Central memory CD8-positive, alpha-beta T cell (primary cell): ENCODE results near the gene IBSP.

ENCODE experiments used
- ATAC-seq: fragments of 150-1000 bp; cut with Tn5 transposase; replicated peaks from 2 replicates; pipeline ENCODE4 v1.10.0; 2022; ENCODE audit warnings: mild to moderate bottlenecking, moderate FRiP score, moderate number of reproducible peaks; ENCODE audit not compliant: poor library complexity, severe bottlenecking; ENCODE audit errors: extremely low read depth
- DNase-seq, 2 donors: peaks; one replicate each; pipeline ENCODE4 v3.0.0; 2021; ENCODE audit warnings: low spot score in 2 of 2
- H3K27ac Mint-ChIP-seq: one replicate; pipeline ENCODE4 v1.8.0; 2022; ENCODE audit warnings: low read depth, mild to moderate bottlenecking, moderate library complexity, mixed read lengths
- H3K27me3 Mint-ChIP-seq: one replicate; pipeline ENCODE4 v1.8.0; 2022; ENCODE audit warnings: mixed read lengths
- H3K36me3 Mint-ChIP-seq: one replicate; pipeline ENCODE4 v1.8.0; 2022; ENCODE audit warnings: mild to moderate bottlenecking, moderate library complexity, mixed read lengths; ENCODE audit not compliant: insufficient read depth
- H3K4me1 Mint-ChIP-seq: one replicate; pipeline ENCODE4 v1.8.0; 2022; ENCODE audit warnings: mixed read lengths
- H3K4me3 Mint-ChIP-seq: one replicate; pipeline ENCODE4 v1.8.0; 2022; ENCODE audit warnings: mild to moderate bottlenecking, moderate library complexity, mixed read lengths
- H3K9me3 Mint-ChIP-seq: one replicate; pipeline ENCODE4 v1.8.0; 2022; ENCODE audit warnings: mixed read lengths

The IBSP gene

DNA sequence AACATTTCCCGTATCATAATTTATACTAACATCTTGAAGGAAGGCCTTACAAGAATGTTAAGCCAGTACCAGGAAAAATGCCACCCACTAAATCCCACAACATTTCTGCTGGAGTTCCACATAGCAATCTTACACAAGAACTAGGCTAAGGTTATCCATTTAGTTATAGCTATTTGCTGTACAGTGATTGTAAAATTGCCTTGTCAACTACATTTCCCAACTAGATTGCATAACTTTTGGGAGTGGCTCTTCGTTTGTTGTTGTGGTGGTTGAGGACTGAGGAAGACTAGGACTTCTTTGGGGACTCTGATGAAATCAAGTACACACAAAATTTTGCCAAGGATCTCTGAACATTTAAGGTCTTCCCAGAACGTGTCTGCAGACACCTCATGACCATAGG is 8.0 kb downstream of the IBSP start:
- Mint-ChIP-seq H3K27me3 (no peaks in the 10 kb centered on the region), H3K4me3 (no peak overlapping the region), H3K4me1 (no peaks in the 10 kb centered on the region), H3K36me3 (no peaks in the 10 kb centered on the region), H3K9me3 (peaks cover 7% of the 10 kb centered on the region), H3K27ac (no peak overlapping the region)
- DNase-seq, result no peak
- ATAC-seq, result no peak

DNA sequence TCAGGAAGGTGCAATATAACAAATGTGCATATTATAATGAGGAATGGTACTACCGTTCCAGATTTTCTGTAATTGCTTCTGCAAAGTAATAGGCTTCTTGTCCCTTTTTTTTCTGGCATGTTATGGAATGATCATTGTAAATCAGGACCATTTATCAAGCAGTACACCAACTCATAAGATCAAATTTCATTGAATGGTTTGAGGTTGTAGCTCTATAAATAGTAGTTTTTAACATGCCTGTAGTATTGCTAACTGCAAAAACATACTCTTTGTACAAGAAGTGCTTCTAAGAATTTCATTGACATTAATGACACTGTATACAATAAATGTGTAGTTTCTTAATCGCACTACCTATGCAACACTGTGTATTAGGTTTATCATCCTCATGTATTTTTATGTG is 12.6 kb downstream of the IBSP start:
- H3K27ac Mint-ChIP-seq, result no peak overlapping the region
- no peak for ATAC-seq
- H3K36me3 Mint-ChIP-seq, result no peaks in the 10 kb centered on the region
- no peaks in the 10 kb centered on the region for H3K4me1 Mint-ChIP-seq
- no peak for DNase-seq
- H3K9me3 Mint-ChIP-seq, result peaks cover 7% of the 10 kb centered on the region
- no peaks in the 10 kb centered on the region for H3K27me3 Mint-ChIP-seq
- no peak overlapping the region for H3K4me3 Mint-ChIP-seq

DNA sequence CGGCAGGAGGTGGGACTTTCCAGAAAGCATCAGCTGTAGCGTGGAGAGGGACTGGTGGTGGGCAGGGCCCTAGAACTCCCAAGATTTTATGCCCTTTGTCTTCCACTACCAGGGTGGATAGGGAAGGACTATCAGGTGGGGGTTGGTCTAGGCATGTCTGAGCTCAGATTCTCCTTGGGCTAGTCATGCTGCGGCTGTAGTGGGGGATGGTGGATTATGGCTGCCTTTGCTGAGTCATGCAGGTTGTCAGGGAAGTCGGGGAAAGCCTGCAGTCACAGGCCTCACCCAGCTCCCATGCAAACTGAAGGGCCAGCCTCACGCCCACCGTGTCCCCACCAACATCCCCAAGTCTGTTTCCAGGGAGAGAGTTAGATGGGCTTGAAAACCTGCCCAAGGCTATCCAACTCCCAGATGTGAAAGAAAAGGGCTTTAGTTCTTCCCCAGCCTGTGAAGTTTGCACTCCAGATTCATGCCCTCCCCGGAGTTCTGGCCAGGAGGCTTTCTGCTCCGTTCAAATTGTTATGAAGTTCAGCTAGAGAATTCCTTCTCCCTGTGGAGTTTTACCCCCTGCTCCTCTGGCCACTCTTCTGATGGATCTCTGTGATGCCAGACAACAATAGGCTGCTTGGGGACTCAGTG is 20.0 kb downstream of the IBSP start:
- no peak overlapping the region for H3K4me3 Mint-ChIP-seq
- no peak for DNase-seq
- H3K27ac Mint-ChIP-seq, result no peak overlapping the region

DNA sequence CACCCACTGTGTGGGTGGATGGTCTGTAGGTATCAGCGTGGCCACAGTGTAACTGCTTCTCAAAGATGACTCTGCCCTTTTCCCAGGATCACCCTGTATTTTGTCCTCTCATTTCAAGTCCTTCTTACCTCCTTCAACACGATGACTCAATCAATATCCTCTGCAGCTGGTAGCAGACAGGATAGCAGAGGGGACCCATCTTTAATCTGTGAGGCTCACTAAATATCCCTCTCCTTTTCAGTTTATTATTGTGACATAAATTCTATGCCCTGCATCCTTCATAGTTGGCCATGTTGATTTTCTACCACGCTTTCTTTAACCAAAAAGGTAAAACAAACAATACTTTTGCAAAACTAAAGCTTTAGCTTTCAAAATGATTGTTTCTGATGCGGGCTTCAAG is 23.8 kb downstream of the IBSP start:
- DNase-seq, result no peak
- no peak overlapping the region for H3K4me3 Mint-ChIP-seq
- H3K27me3 Mint-ChIP-seq, result peaks cover 51% of the 10 kb centered on the region
- no peak for ATAC-seq
- no peak overlapping the region for H3K27ac Mint-ChIP-seq
- peaks cover 4% of the 10 kb centered on the region for H3K9me3 Mint-ChIP-seq
- no peaks in the 10 kb centered on the region for H3K36me3 Mint-ChIP-seq
- no peaks in the 10 kb centered on the region for H3K4me1 Mint-ChIP-seq

More for the DNA sequence above, 20.0 kb downstream of the IBSP start:
- no peak for ATAC-seq
- Mint-ChIP-seq H3K27me3 (peaks cover 54% of the 10 kb centered on the region), H3K36me3 (no peaks in the 10 kb centered on the region), H3K9me3 (peaks cover 4% of the 10 kb centered on the region), H3K4me1 (no peaks in the 10 kb centered on the region)

DNA sequence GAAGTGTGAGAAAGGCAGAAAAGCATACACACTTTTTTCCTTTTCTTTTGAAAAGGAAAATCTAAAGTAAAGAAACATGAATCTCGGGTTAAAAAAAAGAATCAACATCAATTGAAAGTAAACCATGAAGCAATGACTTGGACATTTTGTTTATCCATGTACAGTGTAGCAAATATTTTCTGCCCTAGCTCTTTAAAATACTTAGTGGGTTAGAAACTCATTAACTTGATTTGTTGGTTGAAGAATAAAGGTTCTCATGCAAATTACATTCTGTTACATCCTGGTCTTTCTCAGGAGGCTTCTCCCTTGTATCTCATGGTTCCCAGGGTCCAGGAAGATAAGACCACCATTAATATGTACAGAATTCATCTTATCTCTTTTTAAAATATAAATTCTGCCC is 24.4 kb downstream of the IBSP start:
- H3K36me3 Mint-ChIP-seq, result no peaks in the 10 kb centered on the region
- no peak overlapping the region for H3K27ac Mint-ChIP-seq
- H3K4me1 Mint-ChIP-seq, result no peaks in the 10 kb centered on the region
- DNase-seq, result no peak
- no peak for ATAC-seq
- peaks cover 4% of the 10 kb centered on the region for H3K9me3 Mint-ChIP-seq
- H3K4me3 Mint-ChIP-seq, result no peak overlapping the region
- H3K27me3 Mint-ChIP-seq, result peaks cover 54% of the 10 kb centered on the region

DNA sequence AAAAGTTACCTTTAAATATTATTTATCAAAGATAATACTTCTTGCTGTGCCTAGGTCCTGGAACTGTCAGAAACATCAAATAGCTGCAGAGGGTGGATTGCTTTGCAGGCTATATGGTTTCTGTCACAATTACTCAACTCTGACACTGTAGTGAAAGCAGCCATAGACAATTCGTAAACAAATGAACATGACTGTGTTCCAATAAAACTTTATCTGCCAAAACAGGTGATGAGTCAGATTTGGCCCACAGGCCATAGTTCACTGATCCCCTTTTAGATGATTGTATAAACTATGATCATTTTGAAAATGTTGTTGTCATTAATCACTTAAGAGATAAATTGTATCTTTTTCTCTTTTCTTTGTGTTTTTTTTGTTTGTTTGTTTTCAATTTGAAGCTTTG is 25.0 kb downstream of the IBSP start:
- no peak overlapping the region for H3K27ac Mint-ChIP-seq
- H3K4me1 Mint-ChIP-seq, result no peaks in the 10 kb centered on the region
- H3K4me3 Mint-ChIP-seq, result no peak overlapping the region
- no peak for DNase-seq
- ATAC-seq, result no peak
- no peaks in the 10 kb centered on the region for H3K36me3 Mint-ChIP-seq
- H3K9me3 Mint-ChIP-seq, result peaks cover 4% of the 10 kb centered on the region
- peaks cover 52% of the 10 kb centered on the region for H3K27me3 Mint-ChIP-seq

DNA sequence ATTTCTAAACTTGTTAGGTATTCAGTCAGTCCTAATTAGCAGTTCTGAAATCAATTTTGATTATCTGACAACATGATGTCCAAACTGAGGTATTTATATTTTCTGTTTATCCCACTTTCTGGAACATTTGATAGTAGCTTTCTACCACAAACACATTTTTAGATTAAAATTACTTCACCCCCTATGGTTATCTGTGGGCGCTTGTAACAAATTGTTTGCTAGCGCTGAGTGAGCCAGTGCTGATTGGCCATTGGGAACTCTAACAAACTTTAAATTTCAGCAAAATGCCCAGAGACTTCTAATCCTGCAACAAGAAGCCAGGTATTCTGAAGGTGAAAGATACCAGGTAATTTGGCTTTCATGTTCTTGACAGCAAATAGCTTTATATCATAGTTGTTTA is 33.3 kb downstream of the IBSP start, which contains the start of gene MEPE:
MEPE (plus strand) TSS at position 301 of the 400 bp plus-strand sequence. CDS start 1,746 bp downstream, outside the sequence.
- Mint-ChIP-seq H3K4me1 (no peaks in the 10 kb centered on the region), H3K27ac (no peak within 1 kb of the TSS), H3K4me3 (no peak within 1 kb of the TSS), H3K36me3 (no peaks in the 10 kb centered on the region), H3K27me3 (peaks cover 37% of the 10 kb centered on the region), H3K9me3 (no peaks in the 10 kb centered on the region)
- no peak for DNase-seq
- ATAC-seq, result no peak

DNA sequence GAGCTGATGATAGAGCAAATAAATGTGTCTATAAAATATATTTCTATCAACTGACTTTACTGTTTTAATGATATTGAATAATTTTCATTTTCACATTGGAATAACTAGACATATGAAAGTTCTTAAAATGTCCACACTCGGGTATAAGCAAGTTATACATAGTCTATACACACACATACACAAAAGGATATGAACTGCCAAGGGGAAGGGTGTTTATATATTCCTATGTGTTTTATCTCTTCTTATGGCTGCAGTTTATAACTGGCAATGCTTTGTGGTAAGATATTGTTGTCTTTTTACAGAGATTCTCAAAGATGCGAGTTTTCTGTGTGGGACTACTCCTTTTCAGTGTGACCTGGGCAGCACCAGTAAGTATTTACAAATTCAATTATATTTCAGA is 35.0 kb downstream of the IBSP start:
- H3K27ac Mint-ChIP-seq, result no peak overlapping the region
- DNase-seq (no peak), ATAC-seq (no peak)
- no peaks in the 10 kb centered on the region for H3K9me3 Mint-ChIP-seq
- no peak overlapping the region for H3K4me3 Mint-ChIP-seq
- no peaks in the 10 kb centered on the region for H3K4me1 Mint-ChIP-seq
- peaks cover 28% of the 10 kb centered on the region for H3K27me3 Mint-ChIP-seq
- no peaks in the 10 kb centered on the region for H3K36me3 Mint-ChIP-seq

DNA sequence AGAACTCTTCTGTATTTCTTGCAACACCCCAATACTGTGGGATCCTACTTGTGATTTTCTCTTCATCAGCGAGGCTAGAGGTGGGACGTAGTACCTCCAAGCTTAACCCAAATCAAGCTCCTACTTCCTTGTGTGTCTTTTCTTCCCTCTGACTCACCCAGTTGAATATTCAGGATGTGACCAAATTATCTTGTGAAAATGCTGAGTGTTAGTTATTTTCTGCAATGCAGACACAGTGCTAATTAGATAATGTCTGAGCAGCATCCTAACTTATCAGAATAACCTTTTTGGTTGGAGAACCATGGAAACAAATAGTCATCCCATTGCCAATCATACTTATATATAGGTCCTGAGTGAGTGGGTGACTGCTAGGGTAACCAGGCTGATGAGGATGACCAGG is 35.8 kb downstream of the IBSP start:
- Mint-ChIP-seq H3K9me3 (no peaks in the 10 kb centered on the region), H3K4me1 (no peaks in the 10 kb centered on the region), H3K4me3 (no peak overlapping the region), H3K27me3 (peaks cover 24% of the 10 kb centered on the region), H3K36me3 (no peaks in the 10 kb centered on the region), H3K27ac (no peak overlapping the region)
- DNase-seq (no peak), ATAC-seq (no peak)

DNA sequence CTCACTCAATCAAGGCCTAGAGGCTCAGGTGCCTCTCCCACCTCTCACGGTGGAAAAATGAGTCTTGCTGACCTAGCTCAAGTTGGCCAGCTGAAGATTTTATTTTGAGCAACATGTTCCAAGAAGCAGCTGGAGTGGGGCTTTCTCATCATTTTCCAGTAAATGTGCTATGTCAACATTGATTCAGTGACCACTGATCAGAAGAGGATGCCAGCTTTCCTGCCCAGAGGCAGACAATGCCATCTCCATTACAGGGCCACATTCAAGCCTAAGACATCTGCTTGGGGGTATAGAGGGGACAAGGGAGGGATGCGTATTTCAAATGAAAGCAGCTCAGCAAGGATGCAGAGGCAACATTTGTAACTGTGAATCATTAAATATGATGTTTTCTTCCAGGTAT is 36.4 kb downstream of the IBSP start:
- H3K4me1 Mint-ChIP-seq, result no peaks in the 10 kb centered on the region
- DNase-seq, result no peak
- no peaks in the 10 kb centered on the region for H3K9me3 Mint-ChIP-seq
- ATAC-seq, result no peak
- no peak overlapping the region for H3K27ac Mint-ChIP-seq
- no peaks in the 10 kb centered on the region for H3K36me3 Mint-ChIP-seq
- H3K27me3 Mint-ChIP-seq, result peaks cover 25% of the 10 kb centered on the region
- H3K4me3 Mint-ChIP-seq, result no peak overlapping the region

DNA sequence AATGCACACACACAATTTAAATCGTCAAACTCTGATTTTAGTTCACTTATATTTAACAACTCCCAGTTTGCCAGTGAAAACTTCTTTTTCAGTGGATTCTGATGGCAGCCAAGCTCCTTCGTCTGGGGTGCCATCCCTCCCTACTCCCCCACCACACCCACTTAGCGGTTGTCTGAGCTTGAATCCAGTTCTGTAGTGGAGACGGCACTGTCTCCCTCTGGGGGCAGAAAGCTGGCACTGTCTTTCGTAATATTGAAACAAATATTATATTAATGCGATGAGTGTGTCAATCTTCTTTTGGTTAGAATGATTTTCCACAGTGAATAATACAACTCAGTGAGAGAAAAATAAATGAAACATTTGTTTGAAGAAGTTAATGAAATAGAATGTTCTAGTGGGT is 38.9 kb downstream of the IBSP start:
- Mint-ChIP-seq H3K9me3 (no peaks in the 10 kb centered on the region), H3K4me3 (no peak overlapping the region), H3K27ac (no peak overlapping the region), H3K27me3 (peaks cover 47% of the 10 kb centered on the region), H3K36me3 (no peaks in the 10 kb centered on the region), H3K4me1 (no peaks in the 10 kb centered on the region)
- DNase-seq (no peak), ATAC-seq (no peak)

DNA sequence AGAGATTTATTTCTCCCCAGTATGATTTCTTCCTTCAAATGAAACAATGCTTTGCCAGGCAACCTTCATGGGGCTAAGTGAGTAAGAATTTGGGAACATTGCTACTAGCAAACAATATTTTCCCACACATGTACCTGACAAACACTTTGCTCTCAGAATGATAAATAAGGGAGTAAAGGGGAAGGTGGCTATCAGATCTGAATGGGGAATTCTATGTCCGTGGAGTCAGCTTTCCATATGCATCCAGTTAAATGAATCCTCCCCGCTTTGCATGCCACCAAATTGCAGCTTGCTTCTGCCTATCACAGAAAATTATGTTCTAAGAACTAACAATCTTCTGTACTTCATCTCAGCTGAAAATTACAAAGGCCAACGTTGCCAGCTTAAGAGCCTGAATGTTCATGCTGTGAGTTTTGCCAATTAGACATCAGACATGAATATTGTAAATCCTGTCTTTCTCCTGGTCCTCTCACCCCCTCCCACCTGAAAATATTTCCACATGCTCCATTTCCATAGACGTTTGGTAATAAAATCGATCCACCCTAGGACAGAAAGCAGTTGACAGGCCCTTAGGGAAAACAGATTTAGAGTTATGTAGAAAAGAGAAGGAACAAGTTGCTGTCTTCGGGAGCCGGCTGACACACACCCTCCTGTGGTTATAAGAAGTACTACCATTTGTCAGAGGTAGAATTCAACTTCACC is 39.7 kb downstream of the IBSP start:
- H3K4me3 Mint-ChIP-seq, result no peak overlapping the region
- H3K36me3 Mint-ChIP-seq, result no peaks in the 10 kb centered on the region
- peaks cover 55% of the 10 kb centered on the region for H3K27me3 Mint-ChIP-seq
- no peak overlapping the region for H3K27ac Mint-ChIP-seq
- DNase-seq (no peak), ATAC-seq (no peak)
- H3K4me1 Mint-ChIP-seq, result no peaks in the 10 kb centered on the region
- H3K9me3 Mint-ChIP-seq, result no peaks in the 10 kb centered on the region

DNA sequence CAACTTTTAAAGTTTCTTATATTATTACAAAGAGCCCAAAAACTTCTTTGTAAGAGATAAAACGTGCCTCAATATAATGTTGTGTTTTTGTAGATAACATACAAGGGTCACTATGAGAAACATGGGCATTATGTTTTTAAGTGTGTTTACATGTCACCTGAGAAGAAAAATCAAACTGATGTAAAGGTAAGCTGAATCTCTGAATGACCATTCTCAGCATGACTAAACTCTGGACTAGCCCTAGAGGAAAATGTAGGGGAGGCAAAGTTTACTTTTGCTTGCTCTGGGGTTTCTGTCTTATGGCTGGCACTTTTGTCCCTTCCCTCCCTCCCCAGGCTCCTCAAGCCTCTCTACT is 40.2 kb downstream of the IBSP start:
- Mint-ChIP-seq H3K4me1 (no peaks in the 10 kb centered on the region), H3K27me3 (peaks cover 59% of the 10 kb centered on the region), H3K36me3 (no peaks in the 10 kb centered on the region), H3K4me3 (no peak overlapping the region), H3K27ac (no peak overlapping the region), H3K9me3 (no peaks in the 10 kb centered on the region)
- DNase-seq, result no peak
- no peak for ATAC-seq
